ENCODE results near the gene OLFML2A.

Gene OLFML2A

DNA sequence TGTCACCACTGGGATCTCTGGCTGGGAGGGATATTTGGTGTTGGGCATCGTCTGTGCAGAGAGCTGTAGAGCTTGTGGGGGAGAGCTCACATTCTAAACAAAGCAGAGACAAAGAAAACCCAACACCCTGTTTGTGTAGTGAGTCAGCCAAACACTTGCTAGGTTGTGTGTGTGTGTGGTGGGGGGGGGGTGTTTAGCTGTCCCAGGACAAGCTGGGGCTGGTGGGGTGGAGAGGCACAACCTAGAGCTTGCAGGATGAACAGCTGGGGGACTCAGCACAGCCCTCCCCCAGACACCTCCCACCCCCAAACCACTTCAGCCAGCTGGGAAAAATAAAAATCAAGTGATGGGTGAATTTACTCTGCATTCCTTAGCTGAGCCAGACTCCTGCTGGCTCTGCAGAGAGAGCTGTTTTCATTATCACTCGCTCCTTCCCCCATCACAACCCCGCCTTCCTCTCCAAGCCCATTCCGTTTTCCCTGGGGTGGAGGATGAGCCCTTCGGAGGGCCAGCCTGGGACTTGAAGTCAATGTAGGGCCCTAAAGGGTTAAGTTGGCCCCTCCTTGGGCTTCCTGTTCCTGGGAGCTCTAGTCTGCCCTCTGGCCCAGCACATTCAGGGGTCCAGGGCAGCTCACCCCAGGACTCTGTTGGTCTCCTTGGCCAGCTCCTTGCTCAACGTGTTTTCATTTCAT, 2.6 kb downstream of the OLFML2A start:
- H3K9ac ChIP-seq (ENCODE audit: low read length): peak overlapping the region; percentile 18
- H3K4me1 ChIP-seq (ENCODE audit: control insufficient read depth, low read depth, low read length): peaks cover 17% of the 10 kb centered on the region
- no peaks in the 10 kb centered on the region for H3K36me3 ChIP-seq (ENCODE audit: control insufficient read depth, low read depth, low read length)
- H3K27ac ChIP-seq (ENCODE audit: low read length): peak overlapping the region; percentile 2
- H3K4me3 ChIP-seq (ENCODE audit: low read length): peak overlapping the region; percentile 15
- peaks cover 24% of the 10 kb centered on the region for H3K27me3 ChIP-seq (ENCODE audit: control insufficient read depth, insufficient read depth, low read length)
- H3K9me3 ChIP-seq (ENCODE audit: control insufficient read depth, low read depth, low read length): no peaks in the 10 kb centered on the region

- no peak overlapping the region for H3K9ac ChIP-seq (ENCODE audit: low read length)
- H3K27me3 ChIP-seq (ENCODE audit: control insufficient read depth, insufficient read depth, low read length): peaks cover 24% of the 10 kb centered on the region
- peaks cover 17% of the 10 kb centered on the region for H3K4me1 ChIP-seq (ENCODE audit: control insufficient read depth, low read depth, low read length)
- no peaks in the 10 kb centered on the region for H3K36me3 ChIP-seq (ENCODE audit: control insufficient read depth, low read depth, low read length)
- H3K27ac ChIP-seq (ENCODE audit: low read length): no peak overlapping the region
- no peak overlapping the region for H3K4me3 ChIP-seq (ENCODE audit: low read length)
- H3K9me3 ChIP-seq (ENCODE audit: control insufficient read depth, low read depth, low read length): no peaks in the 10 kb centered on the region
Observed at GRCh38 chr9:124780060-124780756, 3.3 kb downstream of the OLFML2A start.

GRCh38 chr9:124780757-124781151, 3.8 kb downstream of the OLFML2A start:
- Histone ChIP-seq H3K4me3 (ENCODE audit: low read length) (no peak overlapping the region), H3K36me3 (ENCODE audit: control insufficient read depth, low read depth, low read length) (no peaks in the 10 kb centered on the region), H3K27me3 (ENCODE audit: control insufficient read depth, insufficient read depth, low read length) (peaks cover 21% of the 10 kb centered on the region), H3K4me1 (ENCODE audit: control insufficient read depth, low read depth, low read length) (peaks cover 17% of the 10 kb centered on the region), H3K27ac (ENCODE audit: low read length) (no peak overlapping the region), H3K9ac (ENCODE audit: low read length) (no peak overlapping the region), H3K9me3 (ENCODE audit: control insufficient read depth, low read depth, low read length) (no peaks in the 10 kb centered on the region)

DNA sequence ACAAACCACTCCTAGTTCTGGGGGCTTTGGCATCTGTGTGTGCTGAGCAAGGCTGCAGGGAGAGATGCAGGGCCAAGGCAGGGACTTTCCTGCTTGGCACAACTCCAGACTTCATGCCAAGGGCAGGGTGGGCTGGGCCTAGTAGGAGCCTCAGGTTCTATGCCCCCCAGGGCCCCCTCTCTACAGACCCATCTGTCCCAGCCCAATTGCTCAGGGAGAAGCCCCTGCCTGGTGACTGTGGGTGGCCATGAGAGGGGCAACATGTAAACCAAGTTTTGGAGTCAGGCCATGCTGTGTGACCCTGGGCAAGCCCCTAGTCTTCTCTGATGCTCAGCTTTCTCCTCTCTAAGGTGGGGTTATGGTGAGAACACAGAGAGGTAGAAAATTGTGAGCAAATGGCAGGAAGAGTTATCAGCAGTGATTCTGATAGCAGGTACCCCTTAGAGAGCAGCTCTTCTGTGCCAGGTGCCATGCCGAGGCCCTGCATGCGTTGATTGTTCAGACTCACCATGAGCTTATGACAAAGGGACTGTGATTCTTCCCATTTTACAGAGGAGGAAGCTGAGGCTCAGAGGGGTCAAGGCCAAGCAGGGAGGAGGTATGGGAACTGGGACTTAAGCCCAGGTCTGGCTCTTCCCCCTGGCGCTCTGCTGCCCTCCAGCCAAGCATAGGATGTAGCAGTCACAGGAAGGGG, 5.2 kb downstream of the OLFML2A start:
- H3K4me1 ChIP-seq (ENCODE audit: control insufficient read depth, low read depth, low read length): peaks cover 17% of the 10 kb centered on the region
- H3K9ac ChIP-seq (ENCODE audit: low read length): no peak overlapping the region
- H3K9me3 ChIP-seq (ENCODE audit: control insufficient read depth, low read depth, low read length): no peaks in the 10 kb centered on the region
- peaks cover 9% of the 10 kb centered on the region for H3K27me3 ChIP-seq (ENCODE audit: control insufficient read depth, insufficient read depth, low read length)
- H3K27ac ChIP-seq (ENCODE audit: low read length): no peak overlapping the region
- no peak overlapping the region for H3K4me3 ChIP-seq (ENCODE audit: low read length)
- H3K36me3 ChIP-seq (ENCODE audit: control insufficient read depth, low read depth, low read length): no peaks in the 10 kb centered on the region

GRCh38 chr9:124782661-124783574, 6.0 kb downstream of the OLFML2A start:
- H3K4me1 ChIP-seq (ENCODE audit: control insufficient read depth, low read depth, low read length): peaks cover 17% of the 10 kb centered on the region
- no peaks in the 10 kb centered on the region for H3K9me3 ChIP-seq (ENCODE audit: control insufficient read depth, low read depth, low read length)
- H3K4me3 ChIP-seq (ENCODE audit: low read length): no peak overlapping the region
- H3K36me3 ChIP-seq (ENCODE audit: control insufficient read depth, low read depth, low read length): no peaks in the 10 kb centered on the region
- H3K9ac ChIP-seq (ENCODE audit: low read length): no peak overlapping the region
- peaks cover 2% of the 10 kb centered on the region for H3K27me3 ChIP-seq (ENCODE audit: control insufficient read depth, insufficient read depth, low read length)
- no peak overlapping the region for H3K27ac ChIP-seq (ENCODE audit: low read length)

DNA sequence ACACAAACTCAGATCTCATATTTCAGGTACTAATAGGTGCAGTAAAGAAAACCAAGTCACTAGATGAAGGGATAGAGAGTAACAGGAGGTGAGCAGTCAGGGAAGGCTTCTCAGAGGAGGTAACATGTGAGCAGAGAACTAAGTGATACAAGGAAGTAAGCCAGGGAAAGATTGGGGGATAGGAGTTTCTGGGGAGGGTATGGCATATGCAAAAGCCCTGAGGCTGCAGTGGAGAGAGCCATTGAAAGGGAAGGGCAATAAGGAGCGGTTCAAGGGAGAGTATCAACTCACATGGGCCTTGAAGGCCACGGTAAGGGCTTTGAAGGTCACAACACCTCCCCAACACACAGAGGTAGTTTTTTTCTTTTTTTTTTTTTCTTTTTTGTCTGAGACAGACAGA, 6.9 kb downstream of the OLFML2A start:
- Histone ChIP-seq H3K4me1 (ENCODE audit: control insufficient read depth, low read depth, low read length) (peaks cover 15% of the 10 kb centered on the region), H3K9me3 (ENCODE audit: control insufficient read depth, low read depth, low read length) (no peaks in the 10 kb centered on the region), H3K27ac (ENCODE audit: low read length) (no peak overlapping the region), H3K27me3 (ENCODE audit: control insufficient read depth, insufficient read depth, low read length) (no peaks in the 10 kb centered on the region), H3K9ac (ENCODE audit: low read length) (no peak overlapping the region), H3K4me3 (ENCODE audit: low read length) (no peak overlapping the region), H3K36me3 (ENCODE audit: control insufficient read depth, low read depth, low read length) (no peaks in the 10 kb centered on the region)

DNA sequence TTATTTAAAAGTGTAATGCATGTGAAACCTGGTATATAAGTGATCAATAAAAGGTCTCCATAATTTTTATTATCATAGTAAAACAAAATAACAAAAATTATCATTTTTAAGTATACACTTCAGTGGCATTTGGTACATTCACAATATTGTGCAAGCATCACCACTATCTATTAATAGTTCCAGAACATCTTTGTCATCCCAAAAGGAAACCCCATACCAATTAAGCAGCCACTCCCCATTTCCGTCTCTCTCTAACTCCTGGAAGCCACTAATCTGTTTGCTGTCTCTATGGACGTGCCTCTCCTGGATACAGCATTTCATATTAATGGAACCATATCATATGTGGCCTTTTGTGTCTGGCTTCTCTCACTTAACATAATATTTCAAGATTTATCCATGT, 7.6 kb downstream of the OLFML2A start:
- Histone ChIP-seq H3K27me3 (ENCODE audit: control insufficient read depth, insufficient read depth, low read length) (no peaks in the 10 kb centered on the region), H3K27ac (ENCODE audit: low read length) (no peak overlapping the region), H3K36me3 (ENCODE audit: control insufficient read depth, low read depth, low read length) (no peaks in the 10 kb centered on the region), H3K4me3 (ENCODE audit: low read length) (no peak overlapping the region), H3K9ac (ENCODE audit: low read length) (no peak overlapping the region), H3K9me3 (ENCODE audit: control insufficient read depth, low read depth, low read length) (no peaks in the 10 kb centered on the region), H3K4me1 (ENCODE audit: control insufficient read depth, low read depth, low read length) (peaks cover 9% of the 10 kb centered on the region)

GRCh38 chr9:124786881-124787573, 10.1 kb downstream of the OLFML2A start:
- no peak overlapping the region for H3K9ac ChIP-seq (ENCODE audit: low read length)
- H3K27ac ChIP-seq (ENCODE audit: low read length): no peak overlapping the region
- no peaks in the 10 kb centered on the region for H3K9me3 ChIP-seq (ENCODE audit: control insufficient read depth, low read depth, low read length)
- H3K27me3 ChIP-seq (ENCODE audit: control insufficient read depth, insufficient read depth, low read length): no peaks in the 10 kb centered on the region
- no peaks in the 10 kb centered on the region for H3K36me3 ChIP-seq (ENCODE audit: control insufficient read depth, low read depth, low read length)
- H3K4me3 ChIP-seq (ENCODE audit: low read length): no peak overlapping the region
- H3K4me1 ChIP-seq (ENCODE audit: control insufficient read depth, low read depth, low read length): no peaks in the 10 kb centered on the region

GRCh38 chr9:124788542-124789217, 11.7 kb downstream of the OLFML2A start:
- Histone ChIP-seq H3K36me3 (ENCODE audit: control insufficient read depth, low read depth, low read length) (no peaks in the 10 kb centered on the region), H3K9me3 (ENCODE audit: control insufficient read depth, low read depth, low read length) (no peaks in the 10 kb centered on the region), H3K9ac (ENCODE audit: low read length) (no peak overlapping the region), H3K4me3 (ENCODE audit: low read length) (no peak overlapping the region), H3K4me1 (ENCODE audit: control insufficient read depth, low read depth, low read length) (no peaks in the 10 kb centered on the region), H3K27me3 (ENCODE audit: control insufficient read depth, insufficient read depth, low read length) (no peaks in the 10 kb centered on the region), H3K27ac (ENCODE audit: low read length) (no peak overlapping the region)

DNA sequence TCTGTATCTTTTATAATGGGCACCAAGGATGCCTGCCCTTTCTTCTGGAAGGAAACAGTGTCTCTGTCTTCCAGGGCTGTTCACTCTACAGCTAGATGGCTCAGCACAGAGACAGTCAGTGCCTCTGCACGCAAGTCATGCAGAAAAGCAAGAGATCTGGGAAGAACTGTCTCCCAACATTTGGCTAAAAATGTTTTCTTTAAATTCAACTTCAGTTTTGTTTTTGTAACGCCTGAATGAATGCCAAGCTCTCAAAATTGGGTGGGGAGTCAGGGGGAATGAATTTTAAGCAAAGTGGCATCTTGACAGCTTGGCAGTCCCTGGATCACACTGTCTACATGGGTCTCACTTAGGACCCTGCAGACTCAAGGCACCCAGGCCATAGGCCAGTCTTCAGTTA, 12.6 kb downstream of the OLFML2A start:
- no peaks in the 10 kb centered on the region for H3K36me3 ChIP-seq (ENCODE audit: control insufficient read depth, low read depth, low read length)
- no peak overlapping the region for H3K27ac ChIP-seq (ENCODE audit: low read length)
- no peaks in the 10 kb centered on the region for H3K4me1 ChIP-seq (ENCODE audit: control insufficient read depth, low read depth, low read length)
- H3K4me3 ChIP-seq (ENCODE audit: low read length): no peak overlapping the region
- no peaks in the 10 kb centered on the region for H3K9me3 ChIP-seq (ENCODE audit: control insufficient read depth, low read depth, low read length)
- H3K9ac ChIP-seq (ENCODE audit: low read length): no peak overlapping the region
- no peaks in the 10 kb centered on the region for H3K27me3 ChIP-seq (ENCODE audit: control insufficient read depth, insufficient read depth, low read length)
